GM23338 (cell line): ENCODE results near the gene EGR2. TPM values are rescaled to one million over a fixed set of nuclear protein-coding genes. Genes with fewer than 3 reads are reported as not detected.

ENCODE experiments used
- ATAC-seq: fragments of 200-7000 bp; cut with Tn5 transposase; 3 replicates; pipeline ENCODE4 v1.9.1; 2020
- DNase-seq: peaks from one replicate; pipeline ENCODE4 v3.0.0-alpha.2; 2015; ENCODE audit warnings: low spot score
- H2AFZ ChIP-seq: fragments of 200-600 bp; sonication (generic); 2 replicates; pipeline ENCODE4 v1.8.0; 2016; ENCODE audit warnings: antibody characterized with exemption, mild to moderate bottlenecking, moderate library complexity
- H3F3A ChIP-seq: fragments of 200-600 bp; sonication (generic); replicated peaks from 2 replicates; pipeline ENCODE4 v1.8.0; 2017; ENCODE audit warnings: antibody characterized with exemption, mixed run types, low read depth
- H3K27ac ChIP-seq: fragments of 200-600 bp; sonication (generic); 2 replicates; pipeline ENCODE4 v1.6.1; 2016; ENCODE audit warnings: low read depth
- H3K27me3 ChIP-seq: fragments of 200-600 bp; sonication (generic); 2 replicates; pipeline ENCODE4 v1.8.0; 2016; ENCODE audit warnings: mild to moderate bottlenecking, mixed run types, moderate library complexity; ENCODE audit not compliant: insufficient read depth
- H3K36me3 ChIP-seq: fragments of 200-600 bp; sonication (generic); 2 replicates; pipeline ENCODE4 v1.8.0; 2016; ENCODE audit warnings: mild to moderate bottlenecking; ENCODE audit not compliant: insufficient read depth
- H3K4me1 ChIP-seq: fragments of 200-600 bp; sonication (generic); 2 replicates; pipeline ENCODE4 v1.8.0; 2016; ENCODE audit warnings: mild to moderate bottlenecking, moderate library complexity; ENCODE audit not compliant: insufficient read depth
- H3K4me2 ChIP-seq: fragments of 200-600 bp; sonication (generic); 2 replicates; pipeline ENCODE4 v1.7.1; 2017; ENCODE audit warnings: mixed run types
- H3K4me3 ChIP-seq: fragments of 200-600 bp; sonication (generic); 2 replicates; pipeline ENCODE4 v1.6.1; 2016; ENCODE audit warnings: mixed run types
- H3K79me2 ChIP-seq: fragments of 200-600 bp; sonication (generic); replicated peaks from 2 replicates; pipeline ENCODE4 v1.8.0; 2017; ENCODE audit warnings: mild to moderate bottlenecking; ENCODE audit not compliant: insufficient read depth
- H3K9me2 ChIP-seq: fragments of 200-600 bp; sonication (generic); 2 replicates; pipeline ENCODE4 v1.8.0; 2017; ENCODE audit not compliant: insufficient read depth
- H4K20me1 ChIP-seq: fragments of 200-600 bp; sonication (generic); replicated peaks from 2 replicates; pipeline ENCODE4 v1.8.0; 2017; ENCODE audit warnings: mild to moderate bottlenecking; ENCODE audit not compliant: insufficient read depth
- H3K27ac Mint-ChIP-seq: 2 replicates; pipeline ENCODE4 v1.8.0; 2020; ENCODE audit warnings: inconsistent platforms, mild to moderate bottlenecking, moderate library complexity, mixed read lengths
- H3K27me3 Mint-ChIP-seq: 3 replicates; pipeline ENCODE4 v1.8.0; 2022; ENCODE audit warnings: low read depth, mild to moderate bottlenecking, moderate library complexity, mixed read lengths, inconsistent platforms; ENCODE audit not compliant: insufficient read depth, poor library complexity
- H3K36me3 Mint-ChIP-seq: 3 replicates; pipeline ENCODE4 v1.8.0; 2021; ENCODE audit warnings: low read depth, mild to moderate bottlenecking, inconsistent platforms, moderate library complexity, mixed read lengths
- H3K4me1 Mint-ChIP-seq: 3 replicates; pipeline ENCODE4 v1.8.0; 2020; ENCODE audit warnings: mild to moderate bottlenecking, inconsistent platforms, mixed read lengths
- H3K4me3 Mint-ChIP-seq: 3 replicates; pipeline ENCODE4 v1.8.0; 2021; ENCODE audit warnings: moderate library complexity, mild to moderate bottlenecking, inconsistent platforms, mixed read lengths
- H3K9me3 Mint-ChIP-seq: 3 replicates; pipeline ENCODE4 v1.8.0; 2020; ENCODE audit warnings: moderate library complexity, mild to moderate bottlenecking, inconsistent platforms, mixed read lengths
- EZH2 ChIP-seq: fragments of 200-600 bp; sonication (generic); IDR thresholded peaks from one replicate; pipeline ENCODE4 v1.8.0; 2017; ENCODE audit warnings: antibody characterized with exemption, mild to moderate bottlenecking, low read depth; ENCODE audit not compliant: unreplicated experiment
- JUNB ChIP-seq: IDR thresholded peaks from one replicate; pipeline ENCODE4 v1.6.1; 2016; ENCODE audit warnings: antibody characterized with exemption; ENCODE audit not compliant: unreplicated experiment
- POLR2AphosphoS5 ChIP-seq: IDR thresholded peaks from 2 replicates; pipeline ENCODE4 v1.6.1; 2016; ENCODE audit warnings: antibody characterized with exemption, low read depth
- ZNF331 ChIP-seq: fragments of 250-450 bp; sonication (Bioruptor Pico); IDR thresholded peaks from 2 replicates; pipeline ENCODE4 v1.5.0; 2020; ENCODE audit warnings: low read depth, mild to moderate bottlenecking, moderate library complexity
- polyA plus RNA-seq: library from polyadenylated mRNA; unstranded; fragments of >200 nt; fragmentation: Nextera tagmentation; extraction: Ambion mirVana; gene quantifications from 2 replicates; pipeline ENCODE4 v1.2.1, GENCODE V29; 2016
- total RNA-seq: library from RNA; depleted of rRNA; stranded (reverse); fragments of >200 nt; shearing (Covaris generic); gene quantifications from 2 replicates; pipeline ENCODE4 v1.2.3, GENCODE V29; 2014
- TF ChIP-seq, protein P1 (sequence below), 2 experiments: fragments of 200-600 bp in 1 of 2; sonication (generic) in 1 of 2; conservative IDR thresholded peaks; 2 replicates each; pipeline versions ENCODE4 v1.5.1 to v1.6.1; 2016 to 2017; ENCODE audit warnings: antibody characterized with exemption in 2 of 2, low read depth in 2 of 2, mild to moderate bottlenecking in 2 of 2, moderate library complexity in 1 of 2
- TF ChIP-seq, protein P2 (sequence below): IDR thresholded peaks from one replicate; pipeline ENCODE4 v1.6.1; 2018; ENCODE audit warnings: antibody characterized with exemption; ENCODE audit not compliant: unreplicated experiment
- TF ChIP-seq, protein P3 (sequence below): fragments of 250-450 bp; sonication (Bioruptor Pico); IDR thresholded peaks from 2 replicates; pipeline ENCODE4 v1.5.0; 2020; ENCODE audit warnings: mild to moderate bottlenecking, moderate library complexity
- TF ChIP-seq, protein P4 (sequence below): IDR thresholded peaks from 2 replicates; pipeline ENCODE4 v1.6.1; 2016; ENCODE audit warnings: antibody characterized with exemption

EGR2 gene
- total and polyA plus RNA-seq, 2 experiments from 2014 or later = 2.3 to 3.5 TPM

DNA sequence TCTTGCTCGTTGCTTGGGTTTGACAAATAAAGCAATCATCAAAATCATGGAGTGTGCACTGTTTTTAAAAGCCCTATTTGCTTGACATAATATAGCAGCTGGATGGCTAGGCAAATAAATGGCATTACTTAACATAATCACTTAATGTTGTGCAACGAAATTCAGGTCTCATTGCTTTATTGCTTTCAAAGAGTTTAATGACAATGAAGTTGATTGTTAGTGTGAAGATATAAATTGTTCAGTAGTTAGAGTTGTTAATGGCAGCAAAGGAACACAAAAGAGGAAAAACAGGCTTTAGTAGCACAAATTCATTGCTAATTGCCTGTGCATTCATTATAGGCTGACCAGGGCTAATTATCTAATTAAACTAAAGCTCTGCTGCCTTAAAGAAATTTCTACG is 19.3 kb downstream of the EGR2 start (continued):
- TF ChIP-seq, protein P1, sequence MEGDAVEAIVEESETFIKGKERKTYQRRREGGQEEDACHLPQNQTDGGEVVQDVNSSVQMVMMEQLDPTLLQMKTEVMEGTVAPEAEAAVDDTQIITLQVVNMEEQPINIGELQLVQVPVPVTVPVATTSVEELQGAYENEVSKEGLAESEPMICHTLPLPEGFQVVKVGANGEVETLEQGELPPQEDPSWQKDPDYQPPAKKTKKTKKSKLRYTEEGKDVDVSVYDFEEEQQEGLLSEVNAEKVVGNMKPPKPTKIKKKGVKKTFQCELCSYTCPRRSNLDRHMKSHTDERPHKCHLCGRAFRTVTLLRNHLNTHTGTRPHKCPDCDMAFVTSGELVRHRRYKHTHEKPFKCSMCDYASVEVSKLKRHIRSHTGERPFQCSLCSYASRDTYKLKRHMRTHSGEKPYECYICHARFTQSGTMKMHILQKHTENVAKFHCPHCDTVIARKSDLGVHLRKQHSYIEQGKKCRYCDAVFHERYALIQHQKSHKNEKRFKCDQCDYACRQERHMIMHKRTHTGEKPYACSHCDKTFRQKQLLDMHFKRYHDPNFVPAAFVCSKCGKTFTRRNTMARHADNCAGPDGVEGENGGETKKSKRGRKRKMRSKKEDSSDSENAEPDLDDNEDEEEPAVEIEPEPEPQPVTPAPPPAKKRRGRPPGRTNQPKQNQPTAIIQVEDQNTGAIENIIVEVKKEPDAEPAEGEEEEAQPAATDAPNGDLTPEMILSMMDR (conservative IDR thresholded peaks at IDR 0.05; ENCODE audit: low read depth in 2 of 2) = no peak
- TF ChIP-seq, protein P2, sequence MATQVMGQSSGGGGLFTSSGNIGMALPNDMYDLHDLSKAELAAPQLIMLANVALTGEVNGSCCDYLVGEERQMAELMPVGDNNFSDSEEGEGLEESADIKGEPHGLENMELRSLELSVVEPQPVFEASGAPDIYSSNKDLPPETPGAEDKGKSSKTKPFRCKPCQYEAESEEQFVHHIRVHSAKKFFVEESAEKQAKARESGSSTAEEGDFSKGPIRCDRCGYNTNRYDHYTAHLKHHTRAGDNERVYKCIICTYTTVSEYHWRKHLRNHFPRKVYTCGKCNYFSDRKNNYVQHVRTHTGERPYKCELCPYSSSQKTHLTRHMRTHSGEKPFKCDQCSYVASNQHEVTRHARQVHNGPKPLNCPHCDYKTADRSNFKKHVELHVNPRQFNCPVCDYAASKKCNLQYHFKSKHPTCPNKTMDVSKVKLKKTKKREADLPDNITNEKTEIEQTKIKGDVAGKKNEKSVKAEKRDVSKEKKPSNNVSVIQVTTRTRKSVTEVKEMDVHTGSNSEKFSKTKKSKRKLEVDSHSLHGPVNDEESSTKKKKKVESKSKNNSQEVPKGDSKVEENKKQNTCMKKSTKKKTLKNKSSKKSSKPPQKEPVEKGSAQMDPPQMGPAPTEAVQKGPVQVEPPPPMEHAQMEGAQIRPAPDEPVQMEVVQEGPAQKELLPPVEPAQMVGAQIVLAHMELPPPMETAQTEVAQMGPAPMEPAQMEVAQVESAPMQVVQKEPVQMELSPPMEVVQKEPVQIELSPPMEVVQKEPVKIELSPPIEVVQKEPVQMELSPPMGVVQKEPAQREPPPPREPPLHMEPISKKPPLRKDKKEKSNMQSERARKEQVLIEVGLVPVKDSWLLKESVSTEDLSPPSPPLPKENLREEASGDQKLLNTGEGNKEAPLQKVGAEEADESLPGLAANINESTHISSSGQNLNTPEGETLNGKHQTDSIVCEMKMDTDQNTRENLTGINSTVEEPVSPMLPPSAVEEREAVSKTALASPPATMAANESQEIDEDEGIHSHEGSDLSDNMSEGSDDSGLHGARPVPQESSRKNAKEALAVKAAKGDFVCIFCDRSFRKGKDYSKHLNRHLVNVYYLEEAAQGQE = no peak
- no peak for TF ChIP-seq JUNB

DNA sequence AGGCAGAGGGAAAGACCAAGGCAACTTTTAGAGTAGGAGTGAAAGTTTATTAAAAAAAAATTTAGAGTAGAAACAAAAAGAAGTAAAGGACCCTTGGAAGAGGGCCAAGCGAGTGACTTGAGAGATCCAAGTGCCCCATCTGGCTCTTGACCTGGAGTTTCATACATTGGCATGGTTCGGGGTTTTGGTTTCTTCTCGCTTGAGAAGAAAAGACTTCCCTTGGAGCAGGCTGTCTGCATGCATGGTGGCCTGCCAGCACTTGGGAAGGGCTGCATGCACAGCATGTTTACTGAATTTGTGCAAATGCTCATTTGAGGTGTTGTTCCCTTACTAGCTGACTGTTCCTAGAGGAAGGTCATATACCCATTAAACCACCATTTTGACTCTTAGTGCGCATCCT is 20.4 kb downstream of the EGR2 start:
- Histone ChIP-seq H4K20me1 (no peaks in the 10 kb centered on the region), H3K4me1 (peaks cover 11% of the 10 kb centered on the region; the same call in 1 of the 2 replicates), H3K79me2 (no peaks in the 10 kb centered on the region), H3K9me2 (no peaks in the 10 kb centered on the region), H3F3A (no peaks in the 10 kb centered on the region), H3K27me3 (no peaks in the 10 kb centered on the region), H3K27ac (no peak overlapping the region), H3K4me2 (no peak overlapping the region), H3K4me3 (no peak overlapping the region), H3K36me3 (no peaks in the 10 kb centered on the region), H2AFZ (no peak overlapping the region)
- DNase-seq (no peak), ATAC-seq (no peak)
- no peaks in the 10 kb centered on the region for H3K36me3 Mint-ChIP-seq
- H3K4me1 Mint-ChIP-seq = peaks cover 20% of the 10 kb centered on the region
- no peak overlapping the region for H3K27ac Mint-ChIP-seq
- no peaks in the 10 kb centered on the region for H3K27me3 Mint-ChIP-seq
- H3K9me3 Mint-ChIP-seq = no peaks in the 10 kb centered on the region
- no peak overlapping the region for H3K4me3 Mint-ChIP-seq
- TF ChIP-seq, protein P2 = no peak
- no peak for TF ChIP-seq ZNF331 (CRISPR knock-in tag)
- no peak for TF ChIP-seq POLR2AphosphoS5
- no peak for TF ChIP-seq EZH2
- TF ChIP-seq, protein P3, sequence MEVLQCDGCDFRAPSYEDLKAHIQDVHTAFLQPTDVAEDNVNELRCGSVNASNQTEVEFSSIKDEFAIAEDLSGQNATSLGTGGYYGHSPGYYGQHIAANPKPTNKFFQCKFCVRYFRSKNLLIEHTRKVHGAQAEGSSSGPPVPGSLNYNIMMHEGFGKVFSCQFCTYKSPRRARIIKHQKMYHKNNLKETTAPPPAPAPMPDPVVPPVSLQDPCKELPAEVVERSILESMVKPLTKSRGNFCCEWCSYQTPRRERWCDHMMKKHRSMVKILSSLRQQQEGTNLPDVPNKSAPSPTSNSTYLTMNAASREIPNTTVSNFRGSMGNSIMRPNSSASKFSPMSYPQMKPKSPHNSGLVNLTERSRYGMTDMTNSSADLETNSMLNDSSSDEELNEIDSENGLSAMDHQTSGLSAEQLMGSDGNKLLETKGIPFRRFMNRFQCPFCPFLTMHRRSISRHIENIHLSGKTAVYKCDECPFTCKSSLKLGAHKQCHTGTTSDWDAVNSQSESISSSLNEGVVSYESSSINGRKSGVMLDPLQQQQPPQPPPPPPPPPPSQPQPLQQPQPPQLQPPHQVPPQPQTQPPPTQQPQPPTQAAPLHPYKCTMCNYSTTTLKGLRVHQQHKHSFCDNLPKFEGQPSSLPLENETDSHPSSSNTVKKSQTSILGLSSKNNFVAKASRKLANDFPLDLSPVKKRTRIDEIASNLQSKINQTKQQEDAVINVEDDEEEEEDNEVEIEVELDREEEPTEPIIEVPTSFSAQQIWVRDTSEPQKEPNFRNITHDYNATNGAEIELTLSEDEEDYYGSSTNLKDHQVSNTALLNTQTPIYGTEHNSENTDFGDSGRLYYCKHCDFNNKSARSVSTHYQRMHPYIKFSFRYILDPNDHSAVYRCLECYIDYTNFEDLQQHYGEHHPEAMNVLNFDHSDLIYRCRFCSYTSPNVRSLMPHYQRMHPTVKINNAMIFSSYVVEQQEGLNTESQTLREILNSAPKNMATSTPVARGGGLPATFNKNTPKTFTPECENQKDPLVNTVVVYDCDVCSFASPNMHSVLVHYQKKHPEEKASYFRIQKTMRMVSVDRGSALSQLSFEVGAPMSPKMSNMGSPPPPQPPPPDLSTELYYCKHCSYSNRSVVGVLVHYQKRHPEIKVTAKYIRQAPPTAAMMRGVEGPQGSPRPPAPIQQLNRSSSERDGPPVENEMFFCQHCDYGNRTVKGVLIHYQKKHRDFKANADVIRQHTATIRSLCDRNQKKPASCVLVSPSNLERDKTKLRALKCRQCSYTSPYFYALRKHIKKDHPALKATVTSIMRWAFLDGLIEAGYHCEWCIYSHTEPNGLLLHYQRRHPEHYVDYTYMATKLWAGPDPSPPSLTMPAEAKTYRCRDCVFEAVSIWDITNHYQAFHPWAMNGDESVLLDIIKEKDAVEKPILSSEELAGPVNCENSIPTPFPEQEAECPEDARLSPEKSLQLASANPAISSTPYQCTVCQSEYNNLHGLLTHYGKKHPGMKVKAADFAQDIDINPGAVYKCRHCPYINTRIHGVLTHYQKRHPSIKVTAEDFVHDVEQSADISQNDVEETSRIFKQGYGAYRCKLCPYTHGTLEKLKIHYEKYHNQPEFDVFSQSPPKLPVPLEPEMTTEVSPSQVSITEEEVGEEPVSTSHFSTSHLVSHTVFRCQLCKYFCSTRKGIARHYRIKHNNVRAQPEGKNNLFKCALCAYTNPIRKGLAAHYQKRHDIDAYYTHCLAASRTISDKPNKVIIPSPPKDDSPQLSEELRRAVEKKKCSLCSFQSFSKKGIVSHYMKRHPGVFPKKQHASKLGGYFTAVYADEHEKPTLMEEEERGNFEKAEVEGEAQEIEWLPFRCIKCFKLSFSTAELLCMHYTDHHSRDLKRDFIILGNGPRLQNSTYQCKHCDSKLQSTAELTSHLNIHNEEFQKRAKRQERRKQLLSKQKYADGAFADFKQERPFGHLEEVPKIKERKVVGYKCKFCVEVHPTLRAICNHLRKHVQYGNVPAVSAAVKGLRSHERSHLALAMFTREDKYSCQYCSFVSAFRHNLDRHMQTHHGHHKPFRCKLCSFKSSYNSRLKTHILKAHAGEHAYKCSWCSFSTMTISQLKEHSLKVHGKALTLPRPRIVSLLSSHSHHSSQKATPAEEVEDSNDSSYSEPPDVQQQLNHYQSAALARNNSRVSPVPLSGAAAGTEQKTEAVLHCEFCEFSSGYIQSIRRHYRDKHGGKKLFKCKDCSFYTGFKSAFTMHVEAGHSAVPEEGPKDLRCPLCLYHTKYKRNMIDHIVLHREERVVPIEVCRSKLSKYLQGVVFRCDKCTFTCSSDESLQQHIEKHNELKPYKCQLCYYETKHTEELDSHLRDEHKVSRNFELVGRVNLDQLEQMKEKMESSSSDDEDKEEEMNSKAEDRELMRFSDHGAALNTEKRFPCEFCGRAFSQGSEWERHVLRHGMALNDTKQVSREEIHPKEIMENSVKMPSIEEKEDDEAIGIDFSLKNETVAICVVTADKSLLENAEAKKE (CRISPR knock-in tag) = no peak
- TF ChIP-seq, protein P4, sequence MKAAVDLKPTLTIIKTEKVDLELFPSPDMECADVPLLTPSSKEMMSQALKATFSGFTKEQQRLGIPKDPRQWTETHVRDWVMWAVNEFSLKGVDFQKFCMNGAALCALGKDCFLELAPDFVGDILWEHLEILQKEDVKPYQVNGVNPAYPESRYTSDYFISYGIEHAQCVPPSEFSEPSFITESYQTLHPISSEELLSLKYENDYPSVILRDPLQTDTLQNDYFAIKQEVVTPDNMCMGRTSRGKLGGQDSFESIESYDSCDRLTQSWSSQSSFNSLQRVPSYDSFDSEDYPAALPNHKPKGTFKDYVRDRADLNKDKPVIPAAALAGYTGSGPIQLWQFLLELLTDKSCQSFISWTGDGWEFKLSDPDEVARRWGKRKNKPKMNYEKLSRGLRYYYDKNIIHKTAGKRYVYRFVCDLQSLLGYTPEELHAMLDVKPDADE = no peak
- TF ChIP-seq JUNB = no peak
